Prostate gland (tissue), 2 donors: ENCODE data around the gene TOMM22. TPM values are rescaled to one million over a fixed set of nuclear protein-coding genes. Genes with fewer than 3 reads are reported as not detected.

Experiments used
- DNase-seq: peaks from one replicate; pipeline ENCODE4 v3.0.0-alpha.2; 2019; ENCODE audit warnings: low spot score
- H3K27ac ChIP-seq, 2 donors: fragments of 200-600 bp; sonication (generic); 2 replicates each; pipeline ENCODE4 v1.5.1; 2017 to 2019
- H3K27me3 ChIP-seq: fragments of 200-600 bp; sonication (generic); replicated peaks from 2 replicates; pipeline ENCODE4 v1.5.1; 2019; ENCODE audit not compliant: insufficient read depth
- H3K36me3 ChIP-seq, 2 donors: fragments of 200-600 bp; sonication (generic); 1 replicate in 1 of 2; 2 replicates in 1 of 2; pipeline versions ENCODE4 v1.5.1 to v1.8.1; 2017 to 2019
- H3K4me1 ChIP-seq: fragments of 200-600 bp; sonication (generic); replicated peaks from 2 replicates; pipeline ENCODE4 v1.5.1; 2019
- H3K4me3 ChIP-seq, 2 donors: fragments of 200-600 bp; sonication (generic); 2 replicates each; pipeline ENCODE4 v1.5.1; 2017 to 2019
- H3K9me3 ChIP-seq: fragments of 200-600 bp; sonication (generic); 2 replicates; pipeline ENCODE4 v1.5.1; 2017
- CTCF ChIP-seq, 4 experiments: fragments of 200-600 bp in 2 of 4; fragments of 450-650 bp in 2 of 4; sonication (generic) in 2 of 4; IDR thresholded peaks; 1 replicate in 3 of 4; 2 replicates in 1 of 4; pipeline ENCODE4 v1.5.1; 2016 to 2019; ENCODE audit warnings: antibody characterized with exemption in 4 of 4, mild to moderate bottlenecking in 2 of 4, moderate library complexity in 2 of 4
- POLR2A ChIP-seq: fragments of 450-650 bp; IDR thresholded peaks from one replicate; pipeline ENCODE4 v1.6.1; 2016; ENCODE audit warnings: antibody characterized with exemption, mild to moderate bottlenecking
- POLR2AphosphoS5 ChIP-seq: sonication (generic); formaldehyde crosslinking; IDR thresholded peaks from one replicate; pipeline ENCODE4 v1.6.1; 2017; ENCODE audit warnings: antibody characterized with exemption
- WGBS: methylation state at CpG from one replicate; pipeline ENCODE4 v1.1.5; 2018; 5-methylcytosine and 5-hydroxymethylcytosine counted together
- intact Hi-C: fragments of 100-400 bp; cut with DNase I; formaldehyde crosslinking; loops from one replicate; pipeline ENCODE4 v1.14.2; 2022
- total RNA-seq, 2 donors: library from RNA; depleted of rRNA; stranded (reverse); fragments of >200 nt; gene quantifications; one replicate each; pipeline ENCODE4 v1.1.0, GENCODE V29; 2016

The TOMM22 gene
- total RNA-seq, 2 donors from 2014 or later: 44.5 to 50.8 TPM

- H3K4me1 ChIP-seq: no peaks in the 10 kb centered on the region
- H3K4me3 ChIP-seq: no peak overlapping the region
- no peaks in the 10 kb centered on the region for H3K9me3 ChIP-seq
- no peak overlapping the region for H3K27ac ChIP-seq
- WGBS: 58% methylated on average over 3 of the region's 3 CpGs
- DNase-seq: no peak
- H3K36me3 ChIP-seq: peaks cover 38 to 39% of the 10 kb centered on the region in 2 donors
- intact Hi-C loops: no loop called here
- no peaks in the 10 kb centered on the region for H3K27me3 ChIP-seq
- TF ChIP-seq POLR2AphosphoS5 (no peak), POLR2A (no peak), CTCF (IDR thresholded peaks at IDR 0.05) (peak in 2 of 4 experiments; percentile 19 to 37)
Measured at GRCh38 chr22:38724926-38725571, 43.3 kb downstream of the TOMM22 start.

GRCh38 chr22:38725900-38726655 is 44.3 kb downstream of the TOMM22 start:
- no peak overlapping the region for H3K27ac ChIP-seq
- H3K9me3 ChIP-seq: no peaks in the 10 kb centered on the region
- intact Hi-C loops: no loop called here
- no peaks in the 10 kb centered on the region for H3K4me1 ChIP-seq
- no peaks in the 10 kb centered on the region for H3K27me3 ChIP-seq
- no peak for DNase-seq
- no peak overlapping the region for H3K4me3 ChIP-seq
- TF ChIP-seq POLR2A (no peak), POLR2AphosphoS5 (no peak), CTCF (IDR thresholded peaks at IDR 0.05) (no peak)
- H3K36me3 ChIP-seq: peaks cover 42 to 48% of the 10 kb centered on the region in 2 donors
- 91% methylated on average over 18 of the region's 18 CpGs for WGBS

GRCh38 chr22:38727123-38727522 is 45.4 kb downstream of the TOMM22 start:
- intact Hi-C loops: no loop called here

GRCh38 chr22:38727530-38728451 is 46.0 kb downstream of the TOMM22 start:
- Histone ChIP-seq H3K4me1 (peaks cover under 1% of the 10 kb centered on the region), H3K36me3 (peaks cover 42 to 48% of the 10 kb centered on the region in 2 donors), H3K9me3 (no peaks in the 10 kb centered on the region), H3K27ac (no peak overlapping the region), H3K4me3 (no peak overlapping the region), H3K27me3 (no peaks in the 10 kb centered on the region)
- intact Hi-C loops: no loop called here
- no peak for TF ChIP-seq POLR2AphosphoS5
- no peak for TF ChIP-seq CTCF (IDR thresholded peaks at IDR 0.05)
- no peak for TF ChIP-seq POLR2A
- no peak for DNase-seq
- whole genome bisulfite sequencing: 97% methylated on average over 14 of the region's 15 CpGs

More at GRCh38 chr22:38727123-38727522, 45.4 kb downstream of the TOMM22 start:
- Histone ChIP-seq H3K9me3 (no peaks in the 10 kb centered on the region), H3K4me3 (no peak overlapping the region), H3K4me1 (no peaks in the 10 kb centered on the region), H3K27me3 (no peaks in the 10 kb centered on the region), H3K27ac (no peak overlapping the region), H3K36me3 (peaks cover 42 to 48% of the 10 kb centered on the region in 2 donors)
- TF ChIP-seq POLR2A (no peak), POLR2AphosphoS5 (no peak), CTCF (IDR thresholded peaks at IDR 0.05) (no peak)
- DNase-seq: no peak
- WGBS: 94% methylated on average over 12 of the region's 12 CpGs
